Endothelial cell (in vitro differentiated cells): ENCODE results near the gene C20orf173. TPM values are rescaled to one million over a fixed set of nuclear protein-coding genes. Genes with fewer than 3 reads are reported as not detected.
A peak's percentile ranks its signal among the peaks of the same experiment; 100 is the strongest.

Experiments used
- DNase-seq: peaks from one replicate; pipeline ENCODE4 v3.0.0; 2021; ENCODE audit warnings: low spot score
- H3K27ac Mint-ChIP-seq: one replicate; pipeline ENCODE4 v1.8.0; 2021; ENCODE audit warnings: mixed read lengths, inconsistent platforms; ENCODE audit not compliant: unreplicated experiment
- H3K27me3 Mint-ChIP-seq: one replicate; pipeline ENCODE4 v1.8.0; 2021; ENCODE audit warnings: mild to moderate bottlenecking, moderate library complexity, mixed read lengths, inconsistent platforms; ENCODE audit not compliant: unreplicated experiment
- H3K36me3 Mint-ChIP-seq: one replicate; pipeline ENCODE4 v1.8.0; 2021; ENCODE audit warnings: mild to moderate bottlenecking, low read depth, mixed read lengths, inconsistent platforms; ENCODE audit not compliant: unreplicated experiment
- H3K4me1 Mint-ChIP-seq: one replicate; pipeline ENCODE4 v1.8.0; 2021; ENCODE audit warnings: mild to moderate bottlenecking, mixed read lengths, inconsistent platforms; ENCODE audit not compliant: unreplicated experiment
- H3K4me3 Mint-ChIP-seq: one replicate; pipeline ENCODE4 v1.8.0; 2021; ENCODE audit warnings: mild to moderate bottlenecking, mixed read lengths, inconsistent platforms; ENCODE audit not compliant: unreplicated experiment
- H3K9me3 Mint-ChIP-seq: one replicate; pipeline ENCODE4 v1.8.0; 2021; ENCODE audit warnings: mixed read lengths, inconsistent platforms; ENCODE audit not compliant: unreplicated experiment
- total RNA-seq: library from RNA; stranded (reverse); fragmentation: NEBNext Ultra II Directional; extraction: Animal tissue kit (Norgen Biotek cat#: 25700); gene quantifications from one replicate; pipeline ENCODE4 v1.2.1, GENCODE V29; 2021; ENCODE audit not compliant: unreplicated experiment
- TF ChIP-seq, protein P1 (sequence below): fragments of 200-600 bp; sonication (generic); IDR thresholded peaks from one replicate; pipeline ENCODE4 v1.5.0; 2021; ENCODE audit warnings: antibody characterized with exemption; ENCODE audit not compliant: unreplicated experiment

Gene C20orf173
- total RNA-seq, 1 donor from 2014 or later: not detected

- Mint-ChIP-seq H3K9me3 (no peaks in the 10 kb centered on the region), H3K4me1 (peaks cover 2% of the 10 kb centered on the region), H3K27ac (peak overlapping the region; percentile 94), H3K4me3 (no peak overlapping the region), H3K36me3 (peaks cover 40% of the 10 kb centered on the region), H3K27me3 (peaks cover 9% of the 10 kb centered on the region)
- no peak for DNase-seq
- TF ChIP-seq, protein P1, sequence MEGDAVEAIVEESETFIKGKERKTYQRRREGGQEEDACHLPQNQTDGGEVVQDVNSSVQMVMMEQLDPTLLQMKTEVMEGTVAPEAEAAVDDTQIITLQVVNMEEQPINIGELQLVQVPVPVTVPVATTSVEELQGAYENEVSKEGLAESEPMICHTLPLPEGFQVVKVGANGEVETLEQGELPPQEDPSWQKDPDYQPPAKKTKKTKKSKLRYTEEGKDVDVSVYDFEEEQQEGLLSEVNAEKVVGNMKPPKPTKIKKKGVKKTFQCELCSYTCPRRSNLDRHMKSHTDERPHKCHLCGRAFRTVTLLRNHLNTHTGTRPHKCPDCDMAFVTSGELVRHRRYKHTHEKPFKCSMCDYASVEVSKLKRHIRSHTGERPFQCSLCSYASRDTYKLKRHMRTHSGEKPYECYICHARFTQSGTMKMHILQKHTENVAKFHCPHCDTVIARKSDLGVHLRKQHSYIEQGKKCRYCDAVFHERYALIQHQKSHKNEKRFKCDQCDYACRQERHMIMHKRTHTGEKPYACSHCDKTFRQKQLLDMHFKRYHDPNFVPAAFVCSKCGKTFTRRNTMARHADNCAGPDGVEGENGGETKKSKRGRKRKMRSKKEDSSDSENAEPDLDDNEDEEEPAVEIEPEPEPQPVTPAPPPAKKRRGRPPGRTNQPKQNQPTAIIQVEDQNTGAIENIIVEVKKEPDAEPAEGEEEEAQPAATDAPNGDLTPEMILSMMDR: no peak
Observed at GRCh38 chr20:35490736-35491181, 38.7 kb downstream of the C20orf173 start.

DNA sequence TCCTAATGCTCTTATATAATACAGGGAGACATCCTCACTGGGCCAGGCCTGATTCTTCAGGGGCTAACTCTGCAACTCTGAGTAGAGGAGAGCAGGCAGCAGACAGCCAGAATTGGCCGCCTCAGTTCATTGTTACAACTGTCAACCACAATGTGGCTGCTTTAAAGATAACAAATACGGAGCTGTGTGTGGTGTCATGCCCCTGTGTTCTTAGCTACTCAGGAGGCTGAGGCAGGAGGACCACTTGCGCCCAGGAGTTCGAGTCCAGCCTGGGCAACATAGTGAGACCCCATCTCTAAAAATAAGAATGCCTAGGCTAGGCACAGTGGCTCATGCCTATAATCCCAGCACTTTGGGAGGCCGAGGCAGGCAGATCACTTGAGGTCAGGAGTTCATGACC is 39.7 kb downstream of the C20orf173 start:
- DNase-seq: no peak
- Mint-ChIP-seq H3K27me3 (peaks cover 9% of the 10 kb centered on the region), H3K4me1 (peaks cover 2% of the 10 kb centered on the region), H3K9me3 (no peaks in the 10 kb centered on the region), H3K36me3 (peaks cover 31% of the 10 kb centered on the region), H3K4me3 (no peak overlapping the region), H3K27ac (no peak overlapping the region)
- TF ChIP-seq, protein P1: no peak

DNA sequence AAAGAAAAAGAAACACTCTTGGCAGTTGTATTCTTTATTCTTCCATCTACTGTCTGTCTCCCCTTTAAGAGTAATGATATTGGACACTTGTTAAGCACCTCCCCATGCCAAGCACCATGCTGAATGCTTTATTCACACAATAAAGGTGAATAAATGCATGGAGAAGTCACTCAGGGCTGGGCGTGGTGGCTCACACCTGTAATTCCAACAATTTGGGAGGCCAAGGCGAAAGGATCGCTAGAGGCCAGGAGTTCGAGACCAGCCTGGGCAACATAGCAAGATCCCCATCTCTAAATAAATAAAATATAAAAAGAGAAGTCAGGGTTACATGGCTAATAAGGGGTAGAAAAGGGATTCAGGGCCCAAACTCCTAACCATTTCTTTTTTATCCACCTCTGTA is 42.0 kb downstream of the C20orf173 start:
- H3K4me1 Mint-ChIP-seq: peaks cover 2% of the 10 kb centered on the region
- TF ChIP-seq, protein P1: no peak
- no peak overlapping the region for H3K4me3 Mint-ChIP-seq
- H3K9me3 Mint-ChIP-seq: no peaks in the 10 kb centered on the region
- no peak for DNase-seq
- peaks cover 5% of the 10 kb centered on the region for H3K27me3 Mint-ChIP-seq
- peaks cover 33% of the 10 kb centered on the region for H3K36me3 Mint-ChIP-seq
- no peak overlapping the region for H3K27ac Mint-ChIP-seq

GRCh38 chr20:35479798-35480197 is 49.7 kb downstream of the C20orf173 start:
- TF ChIP-seq, protein P1: no peak
- Mint-ChIP-seq H3K4me3 (peak overlapping the region; percentile 13), H3K27me3 (peaks cover 1% of the 10 kb centered on the region), H3K9me3 (no peaks in the 10 kb centered on the region), H3K27ac (no peak overlapping the region), H3K36me3 (peaks cover 31% of the 10 kb centered on the region), H3K4me1 (no peaks in the 10 kb centered on the region)
- DNase-seq: no peak

- Mint-ChIP-seq H3K27me3 (peaks cover 1% of the 10 kb centered on the region), H3K4me1 (no peaks in the 10 kb centered on the region), H3K27ac (no peak overlapping the region), H3K36me3 (peaks cover 24% of the 10 kb centered on the region), H3K9me3 (no peaks in the 10 kb centered on the region), H3K4me3 (peak overlapping the region; percentile 10)
- DNase-seq: peak; percentile 57
- TF ChIP-seq, protein P1: no peak
Observed at GRCh38 chr20:35478804-35479472, 50.5 kb downstream of the C20orf173 start.
